Ascending aorta (tissue), 2 donors: Measurements from ENCODE around the gene ANKK1. TPM values are rescaled to one million over a fixed set of nuclear protein-coding genes. Genes with fewer than 3 reads are reported as not detected.
A peak's percentile ranks its signal among the peaks of the same experiment; 100 is the strongest.

Source experiments
- DNase-seq, 2 donors: peaks; one replicate each; pipeline ENCODE4 v3.0.0-alpha.2; 2019; ENCODE audit warnings: low spot score in 2 of 2
- H3K27ac ChIP-seq, 2 donors: fragments of 200-600 bp; sonication (generic); one replicate each; pipeline ENCODE4 v1.5.1; 2016 to 2017; ENCODE audit warnings: mild to moderate bottlenecking in 1 of 2
- H3K27me3 ChIP-seq: fragments of 200-600 bp; sonication (generic); one replicate; pipeline ENCODE4 v1.5.1; 2017
- H3K36me3 ChIP-seq, 2 donors: fragments of 200-600 bp; sonication (generic); one replicate each; pipeline ENCODE4 v1.5.1; 2016
- H3K4me1 ChIP-seq, 2 donors: fragments of 200-600 bp; sonication (generic); one replicate each; pipeline ENCODE4 v1.5.1; 2016 to 2017; ENCODE audit warnings: mild to moderate bottlenecking in 1 of 2
- H3K4me3 ChIP-seq, 2 donors: fragments of 200-600 bp; sonication (generic); one replicate each; pipeline ENCODE4 v1.5.1; 2016 to 2017; ENCODE audit warnings: mild to moderate bottlenecking in 1 of 2
- H3K9me3 ChIP-seq, 2 donors: fragments of 200-600 bp; sonication (generic); one replicate each; pipeline ENCODE4 v1.5.1; 2016
- intact Hi-C: fragments of 100-400 bp; cut with DNase I; formaldehyde crosslinking; loops from one replicate; pipeline ENCODE4 v1.15.1; 2023
- total RNA-seq: library from RNA; depleted of rRNA; stranded (reverse); fragments of >200 nt; gene quantifications from one replicate; pipeline ENCODE4 v1.1.0, GENCODE V29; 2016
- TF ChIP-seq, protein P1 (sequence below), 3 experiments: fragments of 200-600 bp in 2 of 3; fragments of 450-650 bp in 1 of 3; sonication (generic) in 2 of 3; IDR thresholded peaks; one replicate each; pipeline ENCODE4 v1.5.1; 2016 to 2019; ENCODE audit warnings: antibody characterized with exemption in 3 of 3, mild to moderate bottlenecking in 1 of 3, moderate library complexity in 1 of 3

The ANKK1 gene
- total RNA-seq, 1 donor from 2014 or later: not detected

DNA sequence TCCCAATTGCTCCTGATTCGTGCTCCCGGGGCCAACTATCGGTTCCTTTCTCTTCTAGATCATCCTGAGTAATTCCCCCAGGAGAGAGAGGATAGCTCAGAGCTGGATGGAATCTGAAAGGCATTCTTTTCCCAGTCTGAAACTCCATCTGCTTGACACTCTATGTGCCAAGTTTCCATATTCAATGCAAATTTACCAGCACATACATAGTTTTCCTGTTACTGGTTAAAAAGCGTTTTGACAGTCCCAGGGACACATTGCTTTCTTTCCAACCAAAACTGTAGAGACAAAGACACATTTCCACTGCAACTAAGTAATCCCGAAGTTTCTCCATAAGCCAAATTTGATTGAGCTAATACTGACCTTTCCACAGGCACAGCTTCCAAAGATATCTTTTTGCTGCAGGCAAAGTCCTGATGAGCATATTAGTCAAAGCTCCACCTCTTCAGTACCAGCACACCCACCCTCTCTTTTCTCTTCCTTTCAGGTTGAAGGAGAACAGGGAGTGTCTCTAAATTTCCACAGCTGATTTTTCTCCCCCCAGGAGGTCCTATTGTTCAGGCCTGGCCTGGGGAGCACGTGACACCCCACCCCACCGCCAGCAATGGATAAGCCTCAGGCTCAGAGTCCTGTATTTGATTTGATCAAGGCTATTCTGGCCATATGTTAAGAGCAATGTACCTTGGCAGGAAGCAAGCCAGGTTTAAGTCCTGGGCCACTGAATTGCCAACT is 9.7 kb upstream of the ANKK1 start:
- Histone ChIP-seq H3K4me3 (no peak overlapping the region), H3K4me1 (no peaks in the 10 kb centered on the region), H3K9me3 (no peaks in the 10 kb centered on the region), H3K27ac (no peak overlapping the region), H3K36me3 (no peaks in the 10 kb centered on the region), H3K27me3 (no peaks in the 10 kb centered on the region)
- DNase-seq: no peak
- TF ChIP-seq, protein P1, sequence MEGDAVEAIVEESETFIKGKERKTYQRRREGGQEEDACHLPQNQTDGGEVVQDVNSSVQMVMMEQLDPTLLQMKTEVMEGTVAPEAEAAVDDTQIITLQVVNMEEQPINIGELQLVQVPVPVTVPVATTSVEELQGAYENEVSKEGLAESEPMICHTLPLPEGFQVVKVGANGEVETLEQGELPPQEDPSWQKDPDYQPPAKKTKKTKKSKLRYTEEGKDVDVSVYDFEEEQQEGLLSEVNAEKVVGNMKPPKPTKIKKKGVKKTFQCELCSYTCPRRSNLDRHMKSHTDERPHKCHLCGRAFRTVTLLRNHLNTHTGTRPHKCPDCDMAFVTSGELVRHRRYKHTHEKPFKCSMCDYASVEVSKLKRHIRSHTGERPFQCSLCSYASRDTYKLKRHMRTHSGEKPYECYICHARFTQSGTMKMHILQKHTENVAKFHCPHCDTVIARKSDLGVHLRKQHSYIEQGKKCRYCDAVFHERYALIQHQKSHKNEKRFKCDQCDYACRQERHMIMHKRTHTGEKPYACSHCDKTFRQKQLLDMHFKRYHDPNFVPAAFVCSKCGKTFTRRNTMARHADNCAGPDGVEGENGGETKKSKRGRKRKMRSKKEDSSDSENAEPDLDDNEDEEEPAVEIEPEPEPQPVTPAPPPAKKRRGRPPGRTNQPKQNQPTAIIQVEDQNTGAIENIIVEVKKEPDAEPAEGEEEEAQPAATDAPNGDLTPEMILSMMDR (IDR thresholded peaks at IDR 0.05): no peak
- intact Hi-C loops: no loop called here

DNA sequence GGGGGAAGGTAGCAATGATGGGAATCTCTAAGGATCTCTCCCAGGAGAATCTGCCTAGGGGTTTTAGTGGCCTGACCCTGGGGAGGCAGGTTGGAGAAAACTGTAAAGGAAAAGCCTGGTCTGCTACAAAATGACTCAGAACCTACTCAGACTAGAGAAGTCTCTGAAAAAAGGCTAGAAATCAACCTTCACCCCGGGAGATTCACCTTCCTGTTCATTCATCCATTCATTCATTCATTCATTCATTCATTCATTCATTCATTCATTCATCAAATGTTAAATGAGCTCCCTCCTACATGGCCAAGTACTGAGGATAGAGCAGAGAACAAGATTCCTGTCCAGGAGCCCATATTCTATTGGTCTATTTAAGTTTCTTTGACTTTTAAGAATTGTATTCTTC is 8.9 kb upstream of the ANKK1 start:
- no peaks in the 10 kb centered on the region for H3K9me3 ChIP-seq
- TF ChIP-seq, protein P1 (IDR thresholded peaks at IDR 0.05): no peak
- H3K4me1 ChIP-seq: no peaks in the 10 kb centered on the region
- H3K4me3 ChIP-seq: no peak overlapping the region
- H3K27ac ChIP-seq: no peak overlapping the region
- no peaks in the 10 kb centered on the region for H3K27me3 ChIP-seq
- H3K36me3 ChIP-seq: no peaks in the 10 kb centered on the region
- intact Hi-C loops: no loop called here
- no peak for DNase-seq

DNA sequence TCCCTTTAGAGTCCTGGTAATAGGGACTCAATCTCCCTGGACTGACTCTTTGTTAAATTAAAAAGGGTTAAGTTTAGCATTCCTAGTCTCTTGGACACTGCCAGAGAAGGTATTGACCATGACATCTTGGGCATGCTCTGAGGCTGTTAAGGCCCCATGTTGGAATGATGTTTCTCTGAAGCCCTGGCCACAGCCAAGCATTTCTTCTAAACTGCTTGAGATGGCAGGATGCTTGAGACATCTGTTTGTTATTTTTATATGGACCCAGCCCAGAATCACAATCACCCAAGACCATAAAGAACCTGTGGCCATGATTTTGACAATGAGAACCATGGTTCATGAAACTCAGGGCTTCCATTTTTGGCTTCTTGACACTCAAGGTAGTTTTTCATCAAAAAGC is 5.5 kb upstream of the ANKK1 start:
- intact Hi-C loops: no loop called here
- H3K36me3 ChIP-seq: no peaks in the 10 kb centered on the region
- H3K27me3 ChIP-seq: no peaks in the 10 kb centered on the region
- no peak for DNase-seq
- no peaks in the 10 kb centered on the region for H3K4me1 ChIP-seq
- TF ChIP-seq, protein P1 (IDR thresholded peaks at IDR 0.05): no peak
- H3K27ac ChIP-seq: no peak overlapping the region
- H3K9me3 ChIP-seq: no peaks in the 10 kb centered on the region
- H3K4me3 ChIP-seq: no peak overlapping the region

DNA sequence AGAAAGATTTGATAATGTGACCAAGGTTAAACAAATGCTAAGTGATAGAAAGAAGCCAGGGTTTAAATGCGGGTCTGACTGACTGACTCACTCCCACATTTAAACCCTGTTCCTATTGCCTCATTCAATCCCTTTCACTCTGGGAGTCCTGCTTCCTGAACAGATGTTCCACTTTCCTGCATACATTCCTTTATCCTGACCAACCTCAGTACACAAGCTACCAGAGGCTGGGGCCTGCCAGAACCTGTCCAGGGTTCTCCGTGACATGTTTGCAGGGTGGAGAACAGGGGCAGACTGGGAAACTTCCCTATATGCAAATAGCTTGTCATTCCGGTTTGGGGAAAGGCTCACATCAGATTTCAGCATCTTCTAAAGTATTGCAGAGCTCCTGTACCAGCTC is 3.0 kb upstream of the ANKK1 start:
- H3K4me3 ChIP-seq: no peak overlapping the region
- H3K9me3 ChIP-seq: no peaks in the 10 kb centered on the region
- no peaks in the 10 kb centered on the region for H3K36me3 ChIP-seq
- intact Hi-C loops: no loop called here
- peaks cover 8% of the 10 kb centered on the region for H3K27me3 ChIP-seq
- no peaks in the 10 kb centered on the region for H3K4me1 ChIP-seq
- TF ChIP-seq, protein P1 (IDR thresholded peaks at IDR 0.05): no peak
- H3K27ac ChIP-seq: no peak overlapping the region
- DNase-seq: no peak

DNA sequence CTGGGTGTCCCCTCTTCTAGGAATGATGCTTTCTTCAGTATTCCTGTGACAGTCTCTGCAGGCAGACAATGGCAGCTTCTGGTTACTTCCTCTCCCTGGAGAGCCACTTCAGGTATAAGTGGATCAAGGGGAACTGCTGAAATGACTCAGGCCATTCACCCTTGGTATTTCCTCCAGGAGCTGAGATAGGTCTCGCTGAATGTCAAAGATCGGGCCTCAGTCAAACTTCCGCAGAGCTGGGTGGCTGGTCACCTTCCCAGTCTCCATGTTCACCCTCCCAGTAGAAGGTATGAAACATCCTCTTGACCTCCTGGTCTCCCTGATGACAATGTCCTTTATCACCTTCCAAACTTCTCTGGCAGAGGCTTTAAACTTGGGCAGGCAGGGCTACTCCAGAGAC is 1.8 kb upstream of the ANKK1 start:
- intact Hi-C loops: no loop called here
- TF ChIP-seq, protein P1 (IDR thresholded peaks at IDR 0.05): no peak
- DNase-seq: no peak
- H3K27ac ChIP-seq: no peak overlapping the region
- H3K4me3 ChIP-seq: no peak overlapping the region
- no peaks in the 10 kb centered on the region for H3K4me1 ChIP-seq
- H3K36me3 ChIP-seq: no peaks in the 10 kb centered on the region
- peaks cover 8% of the 10 kb centered on the region for H3K27me3 ChIP-seq
- H3K9me3 ChIP-seq: no peaks in the 10 kb centered on the region

DNA sequence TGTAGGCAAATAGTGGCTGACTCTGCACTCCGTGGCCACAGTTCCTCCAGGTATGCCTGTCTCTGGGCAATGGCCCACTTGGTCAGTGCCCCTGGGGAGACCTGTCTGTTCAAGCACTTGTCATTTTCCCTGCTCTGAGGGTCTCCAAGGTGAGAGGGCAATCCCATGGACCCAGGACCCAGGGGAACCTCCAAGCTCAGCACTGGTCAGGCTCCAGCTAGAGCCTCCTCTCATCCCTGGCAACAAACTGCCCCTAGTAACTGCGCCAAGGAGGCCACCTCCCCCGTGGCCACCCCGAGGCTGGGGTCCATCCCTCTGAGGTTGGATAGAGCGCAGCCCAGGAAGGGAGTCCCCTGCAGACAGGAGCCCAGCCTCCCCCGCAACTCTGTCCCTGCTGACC is 713 bp upstream of the ANKK1 start:
- Histone ChIP-seq H3K27me3 (peaks cover 8% of the 10 kb centered on the region), H3K4me1 (no peaks in the 10 kb centered on the region), H3K4me3 (no peak overlapping the region), H3K36me3 (no peaks in the 10 kb centered on the region), H3K27ac (no peak overlapping the region), H3K9me3 (no peaks in the 10 kb centered on the region)
- peak in 1 of 2 donors; percentile 46 for DNase-seq
- TF ChIP-seq, protein P1 (IDR thresholded peaks at IDR 0.05): no peak
- intact Hi-C loops: no loop called here
